H7 (cell line): ENCODE measurements around the gene BROX. TPM values are rescaled to one million over a fixed set of nuclear protein-coding genes. Genes with fewer than 3 reads are reported as not detected.
"Not testable (repeated sequence)": the region's sequence is repeated elsewhere in the genome, so short reads cannot be mapped to it uniquely, and the experiment has no call there.

ENCODE experiments used
- DNase-seq: peaks from one replicate; pipeline ENCODE4 v3.0.0; 2012
- H3K27me3 ChIP-seq: 2 replicates; pipeline ENCODE4 v1.6.0; 2011; ENCODE audit warnings: mild to moderate bottlenecking, low read length; ENCODE audit not compliant: control insufficient read depth, insufficient read depth
- H3K36me3 ChIP-seq: replicated peaks from 2 replicates; pipeline ENCODE4 v1.5.1; 2011; ENCODE audit warnings: low read length; ENCODE audit not compliant: control insufficient read depth, insufficient read depth
- H3K4me3 ChIP-seq: 2 replicates; pipeline ENCODE4 v1.5.1; 2011; ENCODE audit warnings: low read depth, mild to moderate bottlenecking, control low read depth, low read length, moderate library complexity; ENCODE audit not compliant: insufficient read depth
- total RNA-seq: library from RNA; depleted of rRNA; stranded (reverse); fragments of >200 nt; shearing (Covaris generic); gene quantifications from 2 replicates; pipeline ENCODE4 v1.2.3, GENCODE V29; 2014

BROX gene
- total RNA-seq, 1 experiment from 2014 or later: 44.5 TPM

DNA sequence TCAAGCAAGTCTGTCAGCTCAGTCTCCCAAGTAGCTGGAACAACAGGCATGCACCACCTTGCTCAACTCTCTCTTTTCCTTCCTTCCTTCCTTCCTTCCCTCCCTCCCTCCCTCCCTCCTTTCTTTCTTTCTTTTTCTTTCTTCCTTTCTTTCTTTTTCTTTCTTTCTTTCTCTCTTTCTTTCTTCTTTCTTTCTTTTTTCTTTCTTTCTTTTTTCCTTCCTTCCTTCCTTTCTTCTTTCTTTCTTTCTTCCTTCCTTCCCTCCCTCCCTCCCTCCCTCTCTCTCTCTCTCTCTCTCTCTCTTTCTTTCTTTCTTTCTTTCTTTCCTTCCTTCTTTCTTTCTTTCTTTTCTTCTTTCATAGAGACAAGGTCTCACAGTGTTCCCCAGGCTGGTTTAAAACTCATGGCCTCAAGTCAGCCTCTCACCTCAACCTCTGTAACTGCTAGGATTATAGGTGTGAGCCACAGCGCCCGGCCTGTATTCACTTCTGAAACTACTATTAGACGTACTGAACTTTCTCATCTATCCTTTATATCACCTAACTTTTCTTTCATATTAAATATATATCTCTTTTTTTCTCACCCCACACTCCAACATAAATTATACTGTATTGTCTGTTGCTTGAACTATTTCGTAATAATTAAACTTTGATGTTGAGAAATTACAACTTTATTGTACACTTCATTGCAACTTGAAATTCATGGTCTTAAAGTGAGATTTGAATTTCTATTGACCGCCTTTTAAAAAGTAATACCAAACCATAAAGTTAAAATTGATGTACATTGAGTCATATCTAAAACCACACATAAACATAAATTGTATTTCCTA, 29.5 kb downstream of the BROX start:
- not testable (repeated sequence) for H3K4me3 ChIP-seq, DNase-seq, H3K27me3 ChIP-seq, H3K36me3 ChIP-seq

DNA sequence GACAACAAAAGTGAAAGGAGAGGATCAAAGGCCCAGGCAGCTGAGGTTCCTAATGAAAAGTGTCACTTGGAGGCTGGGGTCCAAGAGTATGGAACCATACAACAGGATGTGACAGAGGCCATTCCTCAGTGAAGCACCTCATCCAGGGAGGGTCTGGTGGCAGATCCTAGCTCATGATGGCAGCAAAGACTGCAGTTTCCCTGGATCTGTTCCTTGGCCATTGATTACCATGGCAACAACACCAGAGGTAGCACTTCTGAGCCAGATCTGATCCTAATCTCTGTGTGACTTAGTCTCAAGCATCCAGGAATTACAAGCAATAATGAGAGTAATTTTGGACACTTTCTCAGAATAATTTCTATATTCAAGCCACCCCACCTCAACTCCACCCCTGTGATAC, 37.6 kb downstream of the BROX start:
- Histone ChIP-seq H3K36me3 (no peaks in the 10 kb centered on the region), H3K4me3 (no peak overlapping the region), H3K27me3 (no peaks in the 10 kb centered on the region; the same call in 1 of the 2 replicates)
- DNase-seq: peak; percentile 24

DNA sequence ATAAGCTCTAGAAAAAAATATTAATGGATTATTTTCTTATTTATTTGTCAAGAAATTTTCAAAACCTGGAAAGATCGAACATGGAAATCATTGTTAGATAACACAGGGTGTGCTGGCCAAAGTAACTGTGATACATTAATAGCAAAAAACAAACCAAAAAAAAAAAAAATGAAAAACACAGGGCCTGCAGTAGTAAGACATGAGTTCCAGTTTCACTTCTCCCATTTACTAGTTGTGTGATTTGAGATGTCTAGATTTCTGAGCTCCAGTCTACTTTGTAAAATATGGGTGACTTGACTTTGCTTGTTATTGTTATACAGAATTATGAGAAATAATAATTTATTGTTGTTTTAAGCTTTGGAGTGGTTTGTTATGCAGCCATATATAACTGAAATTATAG, 38.3 kb downstream of the BROX start:
- Histone ChIP-seq H3K36me3 (no peaks in the 10 kb centered on the region), H3K4me3 (no peak overlapping the region), H3K27me3 (no peaks in the 10 kb centered on the region; the same call in 1 of the 2 replicates)
- DNase-seq: no peak

DNA sequence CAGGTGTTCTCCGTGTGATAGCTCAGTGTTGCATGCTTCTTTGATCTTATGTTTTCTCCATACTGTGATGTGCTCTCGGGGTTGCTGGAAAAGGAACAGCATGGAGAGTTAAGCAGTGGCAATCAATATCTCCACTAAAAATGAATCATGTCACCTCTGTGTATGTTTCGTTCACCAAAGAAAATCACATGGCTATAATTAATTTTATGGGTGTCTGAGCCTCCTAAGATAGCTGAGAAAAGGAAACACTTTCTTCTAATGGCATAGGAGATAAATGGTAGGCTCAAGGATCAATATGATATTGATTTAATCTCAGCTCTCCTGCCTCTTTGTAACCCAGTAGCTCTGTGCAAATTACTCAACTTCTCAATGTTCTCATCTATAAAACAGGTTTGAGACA, 38.9 kb downstream of the BROX start:
- DNase-seq: no peak
- Histone ChIP-seq H3K27me3 (no peaks in the 10 kb centered on the region; the same call in 1 of the 2 replicates), H3K36me3 (no peaks in the 10 kb centered on the region), H3K4me3 (no peak overlapping the region)

DNA sequence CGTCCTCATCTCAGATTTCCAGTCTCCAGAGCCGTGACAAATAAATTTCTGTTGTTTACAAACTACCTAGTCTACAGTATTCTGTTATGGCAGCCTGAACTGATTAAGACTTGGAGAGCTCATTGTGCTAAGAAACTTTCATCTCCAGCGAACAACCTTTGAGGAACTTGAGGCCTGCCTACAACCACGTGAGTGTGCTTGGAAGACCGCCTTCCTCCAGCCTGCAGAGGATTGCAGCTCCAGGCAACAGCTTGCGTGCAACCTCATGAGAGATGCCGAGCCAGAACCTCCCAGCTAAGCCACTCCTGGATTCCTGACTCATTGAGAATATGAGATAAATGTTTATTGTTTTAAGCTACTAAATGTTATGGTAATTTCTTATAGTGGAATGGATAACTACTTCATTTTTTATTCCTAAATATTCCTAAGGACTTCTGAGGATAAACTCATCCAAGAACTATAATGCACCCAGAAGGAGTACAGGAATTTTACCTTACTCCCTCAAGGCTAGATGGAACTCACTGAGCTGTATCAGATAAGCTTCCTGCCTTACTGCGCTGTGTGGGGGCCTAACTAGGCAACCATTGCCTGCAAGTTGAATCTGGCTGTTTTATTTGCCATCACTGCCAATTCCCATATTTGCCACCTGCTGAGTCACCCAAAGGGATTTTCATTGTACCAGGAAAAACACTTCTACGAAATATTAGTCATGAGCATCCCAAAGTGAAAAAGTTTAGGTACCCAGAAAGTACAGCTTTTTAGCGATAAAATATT, 42.2 kb downstream of the BROX start:
- Histone ChIP-seq H3K36me3 (no peaks in the 10 kb centered on the region), H3K4me3 (no peak overlapping the region), H3K27me3 (no peaks in the 10 kb centered on the region; the same call in 1 of the 2 replicates)
- DNase-seq: no peak

DNA sequence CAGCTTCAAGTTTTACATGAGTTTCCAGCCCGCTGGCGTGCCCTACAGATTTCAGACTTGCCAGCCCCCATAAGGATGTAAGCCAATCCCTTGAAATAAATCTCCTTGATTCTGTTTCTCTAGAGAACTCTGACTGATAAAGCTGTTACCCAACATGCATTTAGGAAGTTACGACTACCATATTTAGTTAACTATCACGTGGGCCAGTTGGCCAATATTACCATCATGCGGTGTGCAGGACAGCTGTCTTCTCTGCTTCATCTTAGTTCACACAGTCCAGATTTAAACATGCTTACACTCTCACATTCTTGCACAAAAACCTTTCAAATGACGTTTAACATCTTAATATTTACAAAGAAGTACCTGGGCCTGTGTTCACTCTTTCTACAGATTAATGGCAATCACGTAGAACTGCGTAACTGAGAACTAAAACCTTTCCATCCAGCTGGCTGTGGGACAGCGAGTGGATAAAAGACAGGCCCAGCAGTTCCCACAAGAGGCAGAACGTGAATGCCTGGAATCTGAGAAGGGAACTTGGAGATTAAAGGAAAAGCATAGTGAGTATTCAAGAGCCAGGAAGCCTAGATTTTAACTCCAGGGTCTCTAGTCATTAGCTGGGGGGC, 45.4 kb downstream of the BROX start:
- no peaks in the 10 kb centered on the region for H3K36me3 ChIP-seq
- no peak for DNase-seq
- no peak overlapping the region for H3K4me3 ChIP-seq
- H3K27me3 ChIP-seq: no peaks in the 10 kb centered on the region; the same call in 1 of the 2 replicates

DNA sequence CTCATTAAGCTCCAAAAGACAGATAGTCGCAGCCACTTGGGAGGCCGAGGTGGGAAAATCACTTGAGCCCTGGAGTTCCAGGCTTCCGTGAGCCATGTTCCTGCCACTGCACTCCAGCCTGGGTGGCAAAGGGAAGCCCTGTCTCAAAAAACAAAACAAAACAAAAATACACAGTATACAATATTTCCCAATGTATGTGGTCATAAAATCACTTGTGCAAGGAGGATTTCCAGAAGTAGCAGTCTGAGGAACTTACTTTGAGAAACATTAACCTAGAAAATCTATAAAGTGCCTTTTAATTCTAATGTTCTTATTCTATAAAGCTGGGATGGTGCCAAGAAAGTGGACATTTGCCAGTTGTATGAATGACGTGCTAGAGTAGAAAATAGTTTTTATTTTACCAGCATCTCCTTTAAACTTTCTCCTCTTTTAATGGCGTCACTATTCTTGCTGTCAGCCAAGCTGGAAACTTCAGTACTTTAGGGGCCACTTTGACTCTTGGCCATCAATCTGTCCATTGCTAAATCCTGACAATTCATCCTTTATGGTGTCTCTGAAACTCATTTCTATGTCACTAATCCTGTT, 47.2 kb downstream of the BROX start:
- no peak for DNase-seq
- H3K4me3 ChIP-seq: no peak overlapping the region
- no peaks in the 10 kb centered on the region for H3K36me3 ChIP-seq
- no peaks in the 10 kb centered on the region; the same call in 1 of the 2 replicates for H3K27me3 ChIP-seq

DNA sequence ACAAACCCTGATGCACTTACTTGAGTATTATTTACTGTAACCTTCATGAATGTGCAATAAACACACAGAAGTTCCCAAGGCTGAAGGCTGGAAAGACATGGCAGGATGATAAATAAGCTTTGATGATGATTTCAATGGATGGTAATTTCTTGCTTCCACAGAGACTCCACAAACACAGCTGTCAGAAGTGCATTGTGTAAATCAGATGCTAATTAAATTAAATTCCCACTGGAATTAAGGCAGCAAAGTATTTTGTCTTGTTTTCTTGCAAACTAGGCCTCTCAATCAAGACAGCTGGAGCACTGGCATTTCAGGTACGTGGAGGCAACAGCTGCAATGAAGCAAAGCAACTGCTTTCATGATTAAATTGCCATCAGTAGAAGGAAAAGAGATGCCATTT, 48.7 kb downstream of the BROX start:
- H3K27me3 ChIP-seq: no peaks in the 10 kb centered on the region
- H3K4me3 ChIP-seq: no peak overlapping the region
- DNase-seq: no peak
- H3K36me3 ChIP-seq: no peaks in the 10 kb centered on the region

DNA sequence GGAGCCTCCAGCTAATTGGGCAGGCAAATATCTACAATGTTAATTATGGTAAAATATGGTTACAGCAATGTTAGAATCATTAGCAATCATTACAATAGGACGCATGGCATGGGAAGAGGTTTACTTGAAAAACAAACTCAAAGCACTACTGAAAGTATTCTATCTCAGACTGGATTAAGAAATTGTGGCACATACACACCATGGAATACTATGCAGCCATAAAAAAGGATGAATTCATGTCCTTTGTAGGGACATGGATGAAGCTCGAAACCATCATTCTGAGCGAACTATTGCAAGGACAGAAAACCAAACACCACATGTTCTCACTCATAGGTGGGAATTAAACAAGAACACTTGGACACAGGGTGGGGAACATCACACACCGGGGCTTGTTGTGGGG, 49.8 kb downstream of the BROX start:
- not testable (repeated sequence) for H3K27me3 ChIP-seq, DNase-seq, H3K36me3 ChIP-seq, H3K4me3 ChIP-seq

DNA sequence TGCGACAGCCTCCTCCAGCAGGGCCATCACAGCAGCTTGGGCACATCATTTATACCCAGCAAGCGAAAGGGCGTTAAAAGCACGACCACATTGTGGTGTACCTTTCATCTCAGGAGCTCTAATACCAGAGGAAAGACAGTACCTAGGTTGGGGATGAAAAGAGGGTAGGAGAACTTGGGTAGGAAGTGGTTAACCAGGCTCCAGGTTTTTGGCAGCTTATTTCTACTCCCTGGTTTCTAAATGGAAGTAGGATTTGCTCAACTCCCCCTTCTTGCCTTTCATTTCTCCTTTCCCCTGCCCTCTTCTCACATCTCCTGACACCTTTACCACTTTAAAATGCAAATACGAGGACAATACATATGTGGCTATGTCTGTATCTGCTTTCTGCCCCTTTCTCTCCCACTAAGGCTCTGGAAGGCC, 54.8 kb downstream of the BROX start:
- Histone ChIP-seq H3K36me3 (no peaks in the 10 kb centered on the region), H3K27me3 (no peaks in the 10 kb centered on the region), H3K4me3 (no peak overlapping the region)
- no peak for DNase-seq

DNA sequence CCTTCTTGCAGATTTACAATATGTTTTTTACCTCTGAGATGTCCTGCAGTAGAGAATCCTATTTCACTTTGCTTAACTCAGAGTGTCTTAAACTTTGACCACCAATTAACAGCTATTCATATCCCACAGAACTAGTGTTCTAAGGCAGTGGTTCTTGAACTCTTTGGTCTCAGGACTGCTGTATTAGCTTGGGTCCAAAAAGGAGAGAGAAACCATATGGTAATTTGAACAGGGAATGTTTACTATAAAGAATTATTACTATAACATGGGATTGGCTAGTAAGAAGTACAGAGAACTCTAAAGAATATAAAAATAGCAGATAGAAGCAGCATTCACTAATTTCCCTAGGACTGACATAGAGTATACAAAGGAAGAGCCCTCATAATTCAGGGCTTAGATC, 56.2 kb downstream of the BROX start:
- H3K4me3 ChIP-seq: no peak overlapping the region
- H3K27me3 ChIP-seq: no peaks in the 10 kb centered on the region
- no peaks in the 10 kb centered on the region for H3K36me3 ChIP-seq
- DNase-seq: no peak

DNA sequence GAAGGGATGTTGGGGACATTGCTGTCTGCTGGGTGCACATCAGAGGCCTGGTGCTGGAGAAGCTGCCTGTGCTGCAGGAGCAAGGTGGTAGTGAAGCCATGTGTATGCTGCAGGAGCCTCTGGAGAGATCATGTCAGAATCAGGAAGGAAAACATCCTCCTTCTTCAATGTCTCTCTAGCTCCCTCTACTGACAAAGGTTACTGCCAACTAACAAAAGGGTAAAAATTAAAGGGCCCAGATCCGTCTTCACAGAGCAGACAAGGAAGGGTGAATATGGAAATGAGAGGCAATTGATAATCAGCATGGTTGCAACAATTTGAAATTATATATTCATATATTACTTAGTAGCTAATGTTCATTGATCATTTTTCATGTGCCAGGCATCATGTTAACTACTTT, 56.8 kb downstream of the BROX start:
- no peaks in the 10 kb centered on the region for H3K27me3 ChIP-seq
- H3K4me3 ChIP-seq: no peak overlapping the region
- DNase-seq: peak; percentile 10
- no peaks in the 10 kb centered on the region for H3K36me3 ChIP-seq

DNA sequence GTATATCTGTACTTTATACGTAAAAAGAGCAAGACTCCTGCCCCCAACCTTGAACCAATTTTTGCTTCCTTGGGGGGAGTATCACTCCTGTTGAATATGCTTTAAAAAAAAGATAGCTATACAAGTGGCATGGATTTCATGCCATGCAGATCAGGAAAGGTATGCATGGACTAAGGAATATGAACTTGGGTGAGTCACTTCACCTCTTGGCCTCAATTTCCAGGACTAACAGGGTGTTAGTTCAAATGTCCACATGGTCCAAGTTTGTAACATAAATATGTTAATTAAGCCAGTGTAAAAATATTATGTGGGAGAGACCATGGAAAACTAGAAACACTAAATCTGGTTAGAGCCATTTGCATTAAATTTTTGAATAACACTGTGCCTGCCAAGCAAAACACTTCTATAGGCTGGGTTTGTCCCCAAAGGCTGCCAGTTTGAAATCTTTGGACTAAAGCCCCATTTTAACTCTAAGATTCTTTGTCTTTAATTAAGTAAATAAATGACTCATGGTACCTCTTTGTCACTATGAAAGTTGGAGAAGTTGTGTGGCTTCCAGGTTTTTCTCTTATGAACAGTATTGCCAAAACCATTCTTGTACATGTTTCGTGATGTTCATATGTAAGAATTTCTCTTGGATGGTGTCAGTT, 57.7 kb downstream of the BROX start:
- no peak for DNase-seq
- no peak overlapping the region for H3K4me3 ChIP-seq
- no peaks in the 10 kb centered on the region for H3K27me3 ChIP-seq
- no peaks in the 10 kb centered on the region for H3K36me3 ChIP-seq

DNA sequence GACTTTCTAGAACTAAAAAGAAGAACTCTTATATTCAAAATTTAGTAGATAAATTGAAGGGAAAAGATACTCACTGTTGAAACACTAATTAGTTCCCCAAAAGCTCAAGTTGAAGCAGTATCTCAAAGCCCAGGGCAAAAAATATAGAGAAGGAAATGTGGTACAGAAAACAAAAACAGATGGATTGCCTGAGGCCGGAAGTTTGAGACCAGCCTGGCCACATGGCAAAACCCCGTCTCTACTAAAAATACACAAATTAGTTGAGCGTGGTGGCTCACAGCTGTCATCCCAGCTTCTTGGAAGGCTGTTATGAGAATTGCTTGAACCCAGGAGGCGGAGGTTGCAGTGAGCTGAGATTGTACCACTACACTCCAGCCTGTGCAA, 60.6 kb downstream of the BROX start:
- DNase-seq: no peak
- no peaks in the 10 kb centered on the region for H3K27me3 ChIP-seq
- no peak overlapping the region for H3K4me3 ChIP-seq
- H3K36me3 ChIP-seq: no peaks in the 10 kb centered on the region
